ENCODE results near the gene PRRX1.

PRRX1 gene

DNA sequence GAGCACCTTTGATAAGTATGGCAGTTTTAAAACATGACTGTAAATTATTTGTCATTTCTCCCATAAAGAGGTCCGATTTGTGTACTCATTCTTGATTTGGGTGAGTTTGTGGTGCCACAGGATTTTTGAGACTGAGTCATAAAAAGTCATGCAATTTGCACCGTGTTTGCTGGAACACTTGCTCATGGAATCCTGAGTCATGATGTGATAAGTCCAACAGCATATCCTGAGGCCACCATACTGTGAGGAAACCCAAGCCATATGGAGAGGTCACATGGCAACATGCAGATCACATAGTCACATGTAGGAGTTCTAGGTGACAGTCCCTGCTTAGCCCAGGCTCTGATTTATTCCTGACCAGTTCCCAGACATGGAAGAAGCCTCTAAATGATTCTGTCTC, 40.8 kb upstream of the PRRX1 start:
- Mint-ChIP-seq H3K36me3 (ENCODE audit: low read depth) (no peaks in the 10 kb centered on the region), H3K27ac (no peak overlapping the region), H3K27me3 (ENCODE audit: low read depth) (no peaks in the 10 kb centered on the region), H3K4me1 (peaks cover 14% of the 10 kb centered on the region), H3K9me3 (no peaks in the 10 kb centered on the region), H3K4me3 (no peak overlapping the region)
- TF ChIP-seq, protein P1, sequence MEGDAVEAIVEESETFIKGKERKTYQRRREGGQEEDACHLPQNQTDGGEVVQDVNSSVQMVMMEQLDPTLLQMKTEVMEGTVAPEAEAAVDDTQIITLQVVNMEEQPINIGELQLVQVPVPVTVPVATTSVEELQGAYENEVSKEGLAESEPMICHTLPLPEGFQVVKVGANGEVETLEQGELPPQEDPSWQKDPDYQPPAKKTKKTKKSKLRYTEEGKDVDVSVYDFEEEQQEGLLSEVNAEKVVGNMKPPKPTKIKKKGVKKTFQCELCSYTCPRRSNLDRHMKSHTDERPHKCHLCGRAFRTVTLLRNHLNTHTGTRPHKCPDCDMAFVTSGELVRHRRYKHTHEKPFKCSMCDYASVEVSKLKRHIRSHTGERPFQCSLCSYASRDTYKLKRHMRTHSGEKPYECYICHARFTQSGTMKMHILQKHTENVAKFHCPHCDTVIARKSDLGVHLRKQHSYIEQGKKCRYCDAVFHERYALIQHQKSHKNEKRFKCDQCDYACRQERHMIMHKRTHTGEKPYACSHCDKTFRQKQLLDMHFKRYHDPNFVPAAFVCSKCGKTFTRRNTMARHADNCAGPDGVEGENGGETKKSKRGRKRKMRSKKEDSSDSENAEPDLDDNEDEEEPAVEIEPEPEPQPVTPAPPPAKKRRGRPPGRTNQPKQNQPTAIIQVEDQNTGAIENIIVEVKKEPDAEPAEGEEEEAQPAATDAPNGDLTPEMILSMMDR (IDR thresholded peaks at IDR 0.05; ENCODE audit: unreplicated experiment in 3 of 3): no peak

DNA sequence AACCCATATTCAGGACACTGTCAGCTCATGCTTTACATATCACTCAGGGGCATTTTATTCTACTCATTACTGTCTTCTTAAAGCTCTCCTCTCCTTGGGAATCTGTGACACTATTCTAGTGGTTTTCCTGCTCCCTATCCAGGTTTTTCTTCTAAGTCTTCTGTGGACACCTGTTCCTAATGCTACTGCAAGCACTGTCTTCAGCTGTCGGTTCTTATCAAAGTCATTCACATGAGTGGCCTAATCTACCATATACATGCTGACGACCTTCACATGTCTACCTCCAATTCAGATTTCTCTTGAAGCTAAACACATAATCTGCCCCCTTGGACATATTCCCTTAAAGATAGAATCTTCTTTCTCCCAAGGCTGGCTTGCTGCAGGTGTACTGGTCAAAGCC, 39.8 kb upstream of the PRRX1 start:
- Mint-ChIP-seq H3K27ac (no peak overlapping the region), H3K9me3 (peaks cover 8% of the 10 kb centered on the region), H3K4me3 (no peak overlapping the region), H3K36me3 (ENCODE audit: low read depth) (no peaks in the 10 kb centered on the region), H3K27me3 (ENCODE audit: low read depth) (no peaks in the 10 kb centered on the region), H3K4me1 (peaks cover 8% of the 10 kb centered on the region)
- TF ChIP-seq, protein P1 (IDR thresholded peaks at IDR 0.05; ENCODE audit: unreplicated experiment in 3 of 3): no peak

DNA sequence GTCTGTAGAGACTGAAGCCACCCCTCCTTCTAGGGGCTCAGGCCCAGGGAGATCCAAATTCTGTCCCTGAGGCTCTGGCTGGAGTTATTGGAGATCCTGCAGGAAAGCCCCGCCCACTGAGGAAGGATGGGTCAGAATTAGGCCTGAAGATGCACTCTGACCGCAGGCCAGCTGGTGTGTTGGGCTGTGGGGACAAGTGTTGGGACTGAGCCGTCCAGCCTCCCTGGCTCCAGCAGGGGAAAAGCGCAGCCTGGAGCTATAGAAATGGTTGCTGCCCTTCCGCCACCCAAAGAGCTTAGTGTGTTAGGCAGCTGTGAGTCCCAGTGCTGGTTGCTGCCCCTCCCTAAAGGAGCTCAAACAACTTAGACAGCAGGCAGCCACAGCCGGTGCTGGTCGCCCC, 33.0 kb upstream of the PRRX1 start:
- H3K4me3 Mint-ChIP-seq: no peak overlapping the region
- no peaks in the 10 kb centered on the region for H3K27me3 Mint-ChIP-seq (ENCODE audit: low read depth)
- H3K27ac Mint-ChIP-seq: no peak overlapping the region
- H3K36me3 Mint-ChIP-seq (ENCODE audit: low read depth): no peaks in the 10 kb centered on the region
- no peaks in the 10 kb centered on the region for H3K4me1 Mint-ChIP-seq
- TF ChIP-seq, protein P1 (IDR thresholded peaks at IDR 0.05; ENCODE audit: unreplicated experiment in 3 of 3): no peak
- peaks cover 20% of the 10 kb centered on the region for H3K9me3 Mint-ChIP-seq

DNA sequence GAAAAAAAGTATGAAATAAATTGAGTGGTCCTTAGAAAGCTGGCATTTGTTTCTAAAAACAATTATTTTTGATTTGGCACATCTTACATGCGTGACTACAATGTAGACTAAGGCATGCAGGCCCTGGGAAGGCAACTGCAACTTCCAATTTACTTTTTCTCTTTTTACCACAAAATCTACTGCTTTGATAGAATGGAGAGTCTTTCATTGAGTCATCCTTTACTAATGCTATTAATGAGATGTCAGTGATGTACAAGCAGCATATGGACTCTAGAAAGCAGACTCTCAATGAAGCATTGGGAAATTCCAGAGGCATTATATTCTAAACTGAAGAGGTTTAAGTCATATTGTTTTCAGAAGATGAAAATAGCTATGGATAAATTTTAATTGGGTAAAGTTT, 29.6 kb upstream of the PRRX1 start:
- no peaks in the 10 kb centered on the region for H3K27me3 Mint-ChIP-seq (ENCODE audit: low read depth)

DNA sequence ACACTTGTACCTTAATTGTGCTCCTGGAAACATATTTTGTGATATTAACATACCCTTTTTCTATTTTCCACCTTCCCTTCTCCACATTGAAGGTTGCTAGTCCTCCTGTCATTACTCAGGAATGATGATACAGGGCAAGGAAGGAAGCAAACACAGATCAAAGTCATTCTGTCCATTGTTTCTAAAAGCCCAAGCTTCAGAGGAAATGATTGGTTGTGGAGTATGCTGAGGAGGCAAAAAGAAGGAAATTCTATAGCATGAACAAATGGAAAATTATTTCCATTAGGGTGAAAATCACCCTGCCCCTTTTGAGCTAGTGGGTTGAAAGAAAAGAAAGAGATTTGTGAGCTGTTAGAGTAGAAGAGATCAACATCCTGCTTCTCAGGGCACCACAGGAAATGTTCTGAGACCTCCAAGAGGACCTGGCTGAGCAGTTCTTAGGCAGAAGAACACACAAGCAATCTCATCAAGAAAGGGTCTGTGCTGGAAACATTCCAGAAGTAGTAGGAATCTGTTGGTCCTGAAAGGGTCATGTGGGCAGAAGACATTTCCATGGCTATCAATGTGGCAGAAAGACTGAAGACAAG, 29.0 kb upstream of the PRRX1 start:
- Mint-ChIP-seq H3K4me1 (no peaks in the 10 kb centered on the region), H3K9me3 (peaks cover 14% of the 10 kb centered on the region), H3K27ac (no peak overlapping the region), H3K27me3 (ENCODE audit: low read depth) (no peaks in the 10 kb centered on the region), H3K4me3 (no peak overlapping the region), H3K36me3 (ENCODE audit: low read depth) (no peaks in the 10 kb centered on the region)
- TF ChIP-seq, protein P1 (IDR thresholded peaks at IDR 0.05; ENCODE audit: unreplicated experiment in 3 of 3): no peak

More for the DNA sequence above, 29.6 kb upstream of the PRRX1 start:
- H3K4me3 Mint-ChIP-seq: no peak overlapping the region
- H3K27ac Mint-ChIP-seq: no peak overlapping the region
- TF ChIP-seq, protein P1 (IDR thresholded peaks at IDR 0.05; ENCODE audit: unreplicated experiment in 3 of 3): no peak
- H3K4me1 Mint-ChIP-seq: no peaks in the 10 kb centered on the region
- no peaks in the 10 kb centered on the region for H3K36me3 Mint-ChIP-seq (ENCODE audit: low read depth)
- H3K9me3 Mint-ChIP-seq: peaks cover 14% of the 10 kb centered on the region

DNA sequence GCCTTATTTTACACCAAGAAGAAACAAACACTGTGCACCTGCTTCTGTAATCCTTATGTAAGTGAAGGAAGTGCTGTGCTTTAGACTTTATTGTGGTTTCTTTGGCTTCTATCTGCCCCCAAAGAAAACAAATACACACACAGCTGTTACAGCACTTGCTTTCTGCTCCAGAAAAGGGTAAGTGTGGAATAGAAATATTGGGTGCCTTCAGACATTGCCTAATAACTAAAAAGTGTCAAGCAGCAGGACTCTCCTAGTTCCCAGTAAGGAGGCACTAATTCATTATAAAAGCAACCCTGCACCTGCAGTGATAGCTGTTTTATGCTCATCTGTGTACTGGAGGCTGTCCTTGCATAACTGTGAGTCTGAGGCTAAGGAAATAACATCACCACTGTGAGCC, 23.4 kb upstream of the PRRX1 start:
- H3K4me3 Mint-ChIP-seq: no peak overlapping the region
- H3K36me3 Mint-ChIP-seq (ENCODE audit: low read depth): no peaks in the 10 kb centered on the region
- TF ChIP-seq, protein P1 (IDR thresholded peaks at IDR 0.05; ENCODE audit: unreplicated experiment in 3 of 3): no peak
- peaks cover 2% of the 10 kb centered on the region for H3K9me3 Mint-ChIP-seq
- H3K27me3 Mint-ChIP-seq (ENCODE audit: low read depth): no peaks in the 10 kb centered on the region
- H3K27ac Mint-ChIP-seq: no peak overlapping the region
- H3K4me1 Mint-ChIP-seq: no peaks in the 10 kb centered on the region
